HepG2 (cell line): ENCODE results near the gene DDX60. TPM values are rescaled to one million over a fixed set of nuclear protein-coding genes. Genes with fewer than 3 reads are reported as not detected.

Experiments used
- ATAC-seq: fragments of 200-7000 bp; cut with Tn5 transposase; 3 replicates; pipeline ENCODE4 v1.9.1; 2020; ENCODE audit warnings: mild to moderate bottlenecking, moderate library complexity
- BruUV-seq: library from RNA; stranded (reverse); fragments of 400-500 nt; replicated peaks from 2 replicates; lab custom pipeline; 2021; lab: Mats Ljungman, UMichigan
- CTCF ChIA-PET: fragments of 300-600 bp; formaldehyde crosslinking; extraction: SDS; loops from one replicate; lab custom pipeline; 2021; ENCODE audit warnings: low total read pairs, inconsistent platforms, low intra/inter-chr PET ratio; lab: Yijun Ruan, JAX
- POLR2A ChIA-PET: fragments of 350-600 bp; sonication (Branson Sonifier 250); formaldehyde crosslinking; loops from one replicate; lab custom pipeline; 2020; ENCODE audit warnings: antibody characterized with exemption, inconsistent platforms; lab: Yijun Ruan, JAX
- DNase-seq: peaks from one replicate; pipeline ENCODE4 v3.0.0-alpha.2; 2015; ENCODE audit warnings: low spot score
- FAIRE-seq: peaks from 3 replicates; lab custom pipeline; 2011; peaks lifted over from hg19 to GRCh38; lab: Jason Lieb, UNC
- H2AFZ ChIP-seq: one replicate; pipeline ENCODE4 v1.6.1; 2011; ENCODE audit warnings: low read length, inconsistent platforms
- H3K27ac ChIP-seq: fragments of 300-600 bp; 3 replicates; pipeline ENCODE4 v1.8.0; 2011; ENCODE audit warnings: mixed run types, mild to moderate bottlenecking, mixed read lengths, low read length, inconsistent platforms; ENCODE audit not compliant: insufficient read depth; ENCODE audit errors: extremely low read length
- H3K27me3 ChIP-seq, 2 experiments: fragments of 200-600 bp in 1 of 2; 2 replicates in 1 of 2; 3 replicates in 1 of 2; pipeline versions ENCODE4 v1.6.0 to v1.8.0; 2011; ENCODE audit warnings: low read length in 2 of 2, mild to moderate bottlenecking in 2 of 2, moderate library complexity in 2 of 2, inconsistent platforms in 1 of 2; ENCODE audit not compliant: insufficient read depth in 2 of 2, control insufficient read depth in 1 of 2
- H3K36me3 ChIP-seq, 2 experiments: fragments of 200-600 bp in 1 of 2; replicated peaks in 1 of 2; 2 replicates in 1 of 2; 3 replicates in 1 of 2; pipeline versions ENCODE4 v1.5.1 to v1.8.0; 2011; ENCODE audit warnings: low read length in 2 of 2, inconsistent platforms in 1 of 2; ENCODE audit not compliant: insufficient read depth in 2 of 2, control insufficient read depth in 1 of 2
- H3K4me1 ChIP-seq: 2 replicates; pipeline ENCODE4 v1.5.1; 2012; ENCODE audit warnings: low read length, inconsistent platforms; ENCODE audit not compliant: insufficient read depth
- H3K4me2 ChIP-seq: 2 replicates; pipeline ENCODE4 v1.6.0; 2011; ENCODE audit warnings: low read depth, low read length, inconsistent platforms
- H3K4me3 ChIP-seq, 3 experiments: fragments of 200-600 bp in 1 of 3; sonication (generic), shearing (Covaris generic) in 1 of 3; replicated peaks in 1 of 3; 2 replicates each; pipeline ENCODE4 v1.5.1; 2011 to 2016; ENCODE audit warnings: low read length in 3 of 3, inconsistent platforms in 2 of 3, low read depth in 2 of 3, mild to moderate bottlenecking in 2 of 3, control low read depth in 1 of 3, mixed read lengths in 1 of 3; ENCODE audit not compliant: insufficient read depth in 1 of 3
- H3K79me2 ChIP-seq: one replicate; pipeline ENCODE4 v1.6.1; 2011; ENCODE audit warnings: low read length, inconsistent platforms; ENCODE audit not compliant: insufficient read depth
- H3K9ac ChIP-seq: 2 replicates; pipeline ENCODE4 v1.6.0; 2011; ENCODE audit warnings: mild to moderate bottlenecking, low read depth, low read length, inconsistent platforms; ENCODE audit not compliant: insufficient read depth
- H3K9me3 ChIP-seq: 2 replicates; pipeline ENCODE4 v1.5.1; 2012; ENCODE audit warnings: mild to moderate bottlenecking, low read length
- H4K20me1 ChIP-seq: 2 replicates; pipeline ENCODE4 v1.6.0; 2011; ENCODE audit warnings: inconsistent platforms, mild to moderate bottlenecking, low read length, moderate library complexity; ENCODE audit not compliant: insufficient read depth
- ADNP ChIP-seq: sonication (generic); formaldehyde crosslinking; IDR thresholded peaks from 2 replicates; pipeline ENCODE4 v1.4.0; 2020; ENCODE audit warnings: missing genetic modification reagents
- DMAP1 ChIP-seq: IDR thresholded peaks from 2 replicates; pipeline ENCODE4 v1.6.1; 2016
- NFYB ChIP-seq: sonication (generic); formaldehyde crosslinking; IDR thresholded peaks from 2 replicates; pipeline ENCODE4 v1.4.0; 2020; ENCODE audit warnings: missing genetic modification reagents
- NR1H2 ChIP-seq: sonication (generic); formaldehyde crosslinking; IDR thresholded peaks from 2 replicates; pipeline ENCODE4 v1.8.1; 2022; ENCODE audit warnings: low read depth, missing genetic modification reagents, borderline replicate concordance
- NR2C2 ChIP-seq: sonication (generic); formaldehyde crosslinking; IDR thresholded peaks from 2 replicates; pipeline ENCODE4 v1.4.0; 2020; ENCODE audit warnings: missing genetic modification reagents, mild to moderate bottlenecking, moderate library complexity, borderline replicate concordance
- PHF20 ChIP-seq: sonication (generic); formaldehyde crosslinking; IDR thresholded peaks from 2 replicates; pipeline ENCODE4 v1.5.0; 2020; ENCODE audit warnings: mild to moderate bottlenecking, missing genetic modification reagents
- REXO4 ChIP-seq: sonication (generic); formaldehyde crosslinking; IDR thresholded peaks from 2 replicates; pipeline ENCODE4 v1.8.0; 2022; ENCODE audit warnings: missing genetic modification reagents, mild to moderate bottlenecking, borderline replicate concordance
- SALL1 ChIP-seq: sonication (generic); formaldehyde crosslinking; IDR thresholded peaks from 2 replicates; pipeline ENCODE4 v1.8.0; 2022; ENCODE audit warnings: mild to moderate bottlenecking, missing genetic modification reagents
- ZNF484 ChIP-seq: sonication (generic); formaldehyde crosslinking; IDR thresholded peaks from 2 replicates; pipeline ENCODE4 v1.5.1; 2020; ENCODE audit warnings: mild to moderate bottlenecking, low read depth, missing genetic modification reagents, borderline replicate concordance
- ZNF569 ChIP-seq: sonication (generic); formaldehyde crosslinking; IDR thresholded peaks from 2 replicates; pipeline ENCODE4 v1.5.0; 2020; ENCODE audit warnings: mild to moderate bottlenecking, missing genetic modification reagents, moderate library complexity, borderline replicate concordance
- WGBS: methylation state at CpG from one replicate; pipeline ENCODE4 v1.1.6; 2017; ENCODE audit warnings: low lambda C conversion rate; 5-methylcytosine and 5-hydroxymethylcytosine counted together
- in situ Hi-C: cut with HindIII; loops from 2 replicates; pipeline ENCODE4 v1.10.0; 2017; ENCODE audit warnings: low pct_unique_long_range_greater_than_20kb; ENCODE audit not compliant: extremely low pct_ligation_motif_present
- intact Hi-C: fragments of 100-400 bp; cut with micrococcal nuclease; formaldehyde crosslinking; loops from one replicate; pipeline ENCODE4 v1.10.0; 2022; ENCODE audit not compliant: unreplicated experiment
- polyA plus RNA-seq, 8 experiments: library from polyadenylated mRNA; depleted of rRNA in 3 of 8; stranded (reverse) in 7 of 8; unstranded in 1 of 8; fragments of >200 nt; fragmentation: Illumina TruSeq in 4 of 8; extraction: Trizol in 4 of 8; gene quantifications; 2 replicates each; pipeline versions ENCODE4 v1.2.1 to v1.2.3, GENCODE V29; 2011 to 2016; ENCODE audit warnings: low read depth in 4 of 8, missing spikeins in 1 of 8, mixed read lengths in 1 of 8; ENCODE audit not compliant: insufficient read depth in 1 of 8
- total RNA-seq, 5 experiments: library from RNA; depleted of rRNA; stranded (reverse); fragments of >200 nt; fragmentation: Illumina TruSeq; extraction: Trizol; gene quantifications; 2 replicates each; pipeline ENCODE4 v1.2.3, GENCODE V29; 2016; ENCODE audit warnings: low read depth in 1 of 5
- TF ChIP-seq, protein P1 (sequence below): sonication (generic); formaldehyde crosslinking; IDR thresholded peaks from 2 replicates; pipeline ENCODE4 v1.8.0; 2022; ENCODE audit warnings: mild to moderate bottlenecking, missing genetic modification reagents, borderline replicate concordance

The DDX60 gene
- total and polyA plus RNA-seq, 2 of the 13 experiments (the other 11 are each of a cell fraction or from before 2014, with no cell fraction given), result 0.35 TPM; not detected in 1

- Histone ChIP-seq H2AFZ (no peak overlapping the region), H3K9ac (no peak overlapping the region), H3K36me3 (no peaks in the 10 kb centered on the region), H3K4me3 (no peak overlapping the region), H3K9me3 (no peaks in the 10 kb centered on the region), H3K79me2 (no peaks in the 10 kb centered on the region), H3K4me2 (no peak overlapping the region), H3K4me1 (no peaks in the 10 kb centered on the region), H3K27ac (no peak overlapping the region), H3K27me3 (no peaks in the 10 kb centered on the region), H4K20me1 (no peaks in the 10 kb centered on the region)
- BruUV-seq, result no TSS peak
- TF ChIP-seq NFYB (CRISPR knock-in tag) (no peak), PHF20 (CRISPR knock-in tag) (no peak), ADNP (CRISPR knock-in tag) (no peak), ZNF484 (no peak), NR2C2 (CRISPR knock-in tag) (no peak), REXO4 (CRISPR knock-in tag) (no peak), NR1H2 (CRISPR knock-in tag) (no peak), ZNF569 (no peak), DMAP1 (CRISPR knock-in tag) (no peak), SALL1 (CRISPR knock-in tag) (no peak)
- TF ChIP-seq, protein P1, sequence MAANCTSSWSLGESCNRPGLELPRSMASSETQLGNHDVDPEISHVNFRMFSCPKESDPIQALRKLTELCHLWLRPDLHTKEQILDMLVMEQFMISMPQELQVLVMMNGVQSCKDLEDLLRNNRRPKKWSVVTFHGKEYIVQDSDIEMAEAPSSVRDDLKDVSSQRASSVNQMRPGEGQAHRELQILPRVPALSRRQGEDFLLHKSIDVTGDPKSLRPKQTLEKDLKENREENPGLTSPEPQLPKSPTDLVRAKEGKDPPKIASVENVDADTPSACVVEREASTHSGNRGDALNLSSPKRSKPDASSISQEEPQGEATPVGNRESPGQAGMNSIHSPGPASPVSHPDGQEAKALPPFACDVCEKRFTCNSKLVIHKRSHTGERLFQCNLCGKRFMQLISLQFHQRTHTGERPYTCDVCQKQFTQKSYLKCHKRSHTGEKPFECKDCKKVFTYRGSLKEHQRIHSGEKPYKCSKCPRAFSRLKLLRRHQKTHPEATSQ (CRISPR knock-in tag), result no peak
- CTCF ChIA-PET, result no interaction called here
- intact Hi-C loops, result no loop called here
- 12% methylated on average over 9 of the region's 9 CpGs for WGBS
- in situ Hi-C loops, result no loop called here
- POLR2A ChIA-PET, result no interaction called here
- DNase-seq (no peak), ATAC-seq (no peak), FAIRE-seq (no peak)
These were observed 44.7 kb downstream of the DDX60 start for GRCh38 chr4:168273838-168274237.
